Panc1 (cell line): Measurements from ENCODE around the gene KHDC4.

Experiments used
- CTCF ChIP-seq: fragments of 450-650 bp; IDR thresholded peaks from 2 replicates; pipeline ENCODE4 v1.5.1; 2017; ENCODE audit warnings: mild to moderate bottlenecking
- TF ChIP-seq, protein P1 (sequence below), 2 experiments: IDR thresholded peaks; 2 replicates each; pipeline ENCODE4 v1.6.1; 2011 to 2012; ENCODE audit warnings: low read depth in 2 of 2, control low read depth in 1 of 2, low read length in 1 of 2, mild to moderate bottlenecking in 1 of 2, moderate library complexity in 1 of 2; ENCODE audit not compliant: insufficient read depth in 1 of 2

- TF ChIP-seq, protein P1, sequence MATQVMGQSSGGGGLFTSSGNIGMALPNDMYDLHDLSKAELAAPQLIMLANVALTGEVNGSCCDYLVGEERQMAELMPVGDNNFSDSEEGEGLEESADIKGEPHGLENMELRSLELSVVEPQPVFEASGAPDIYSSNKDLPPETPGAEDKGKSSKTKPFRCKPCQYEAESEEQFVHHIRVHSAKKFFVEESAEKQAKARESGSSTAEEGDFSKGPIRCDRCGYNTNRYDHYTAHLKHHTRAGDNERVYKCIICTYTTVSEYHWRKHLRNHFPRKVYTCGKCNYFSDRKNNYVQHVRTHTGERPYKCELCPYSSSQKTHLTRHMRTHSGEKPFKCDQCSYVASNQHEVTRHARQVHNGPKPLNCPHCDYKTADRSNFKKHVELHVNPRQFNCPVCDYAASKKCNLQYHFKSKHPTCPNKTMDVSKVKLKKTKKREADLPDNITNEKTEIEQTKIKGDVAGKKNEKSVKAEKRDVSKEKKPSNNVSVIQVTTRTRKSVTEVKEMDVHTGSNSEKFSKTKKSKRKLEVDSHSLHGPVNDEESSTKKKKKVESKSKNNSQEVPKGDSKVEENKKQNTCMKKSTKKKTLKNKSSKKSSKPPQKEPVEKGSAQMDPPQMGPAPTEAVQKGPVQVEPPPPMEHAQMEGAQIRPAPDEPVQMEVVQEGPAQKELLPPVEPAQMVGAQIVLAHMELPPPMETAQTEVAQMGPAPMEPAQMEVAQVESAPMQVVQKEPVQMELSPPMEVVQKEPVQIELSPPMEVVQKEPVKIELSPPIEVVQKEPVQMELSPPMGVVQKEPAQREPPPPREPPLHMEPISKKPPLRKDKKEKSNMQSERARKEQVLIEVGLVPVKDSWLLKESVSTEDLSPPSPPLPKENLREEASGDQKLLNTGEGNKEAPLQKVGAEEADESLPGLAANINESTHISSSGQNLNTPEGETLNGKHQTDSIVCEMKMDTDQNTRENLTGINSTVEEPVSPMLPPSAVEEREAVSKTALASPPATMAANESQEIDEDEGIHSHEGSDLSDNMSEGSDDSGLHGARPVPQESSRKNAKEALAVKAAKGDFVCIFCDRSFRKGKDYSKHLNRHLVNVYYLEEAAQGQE (IDR thresholded peaks at IDR 0.05; ENCODE audit: insufficient read depth in 1 of 2, low read depth in 2 of 2, low read length in 1 of 2) = no peak
- no peak for TF ChIP-seq CTCF
These were observed 15.6 kb downstream of the KHDC4 start for GRCh38 chr1:155918660-155919059.
